Measurements from ENCODE around the gene DNAH3.

Gene DNAH3

GRCh38 chr16:20883554-20884239, 266.9 kb downstream of the DNAH3 start:
- no peak for DNase-seq
- in situ Hi-C loops (cut with HindIII; ENCODE audit: low pct_ligation_motif_present, low pct_unique_long_range_greater_than_20kb, low sequenced_read_pairs): no loop called here

Data from ACHN (cell line).